Measurements from ENCODE around the gene GCFC2. TPM values are rescaled to one million over a fixed set of nuclear protein-coding genes. Genes with fewer than 3 reads are reported as not detected.

Gene GCFC2
- total and polyA plus RNA-seq, 8 donors, result 9.3 to 112 (median 18.5) TPM

DNA sequence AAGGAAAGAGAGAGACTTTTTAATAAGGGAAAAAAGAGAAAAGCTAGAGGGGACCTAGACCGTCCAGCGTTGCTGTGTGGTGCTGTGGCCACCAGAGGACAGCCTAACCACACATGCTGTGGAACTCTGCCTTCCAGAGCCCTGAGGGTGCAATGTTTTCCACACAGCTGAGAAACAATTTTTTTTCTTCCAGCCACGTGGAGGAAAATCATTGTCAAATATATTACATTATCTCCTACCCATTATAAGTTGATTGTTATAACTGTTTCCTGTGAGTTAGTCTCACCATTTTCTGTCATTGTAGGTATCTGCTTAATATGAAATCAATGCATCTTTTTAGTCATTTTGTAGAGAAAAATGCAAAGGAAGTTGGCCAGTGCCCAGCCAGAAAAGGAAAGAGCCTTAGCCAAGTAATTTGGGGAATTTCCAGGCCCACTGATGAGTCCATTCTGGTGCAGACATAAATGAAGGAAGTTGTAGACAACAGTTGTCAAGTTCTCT lies 70.0 kb downstream of the GCFC2 start:
- Histone ChIP-seq H3K4me3 (no peak overlapping the region), H3K27ac (peak overlapping the region in 1 of 5 donors; percentile 29), H3K36me3 (no peaks in the 10 kb centered on the region), H3K4me1 (peaks cover 0 to 6% (median 2%) of the 10 kb centered on the region in 4 donors), H3K27me3 (peaks cover 0 to 11% (median 0%) of the 10 kb centered on the region in 3 donors), H3K9me3 (no peaks in the 10 kb centered on the region)
- intact Hi-C loops (cut with DNase I; ENCODE audit: low total_unique reads), result no loop called here
- peak; percentile 65 to 89 for DNase-seq
- WGBS, 5 donors, result 0 to 2% (median 1%) methylated on average over 3 of the region's 3 CpGs
- TF ChIP-seq POLR2AphosphoS5 (IDR thresholded peaks at IDR 0.05) (no peak), EP300 (IDR thresholded peaks at IDR 0.05) (no peak), POLR2A (IDR thresholded peaks at IDR 0.05) (no peak)
- TF ChIP-seq, protein P1, sequence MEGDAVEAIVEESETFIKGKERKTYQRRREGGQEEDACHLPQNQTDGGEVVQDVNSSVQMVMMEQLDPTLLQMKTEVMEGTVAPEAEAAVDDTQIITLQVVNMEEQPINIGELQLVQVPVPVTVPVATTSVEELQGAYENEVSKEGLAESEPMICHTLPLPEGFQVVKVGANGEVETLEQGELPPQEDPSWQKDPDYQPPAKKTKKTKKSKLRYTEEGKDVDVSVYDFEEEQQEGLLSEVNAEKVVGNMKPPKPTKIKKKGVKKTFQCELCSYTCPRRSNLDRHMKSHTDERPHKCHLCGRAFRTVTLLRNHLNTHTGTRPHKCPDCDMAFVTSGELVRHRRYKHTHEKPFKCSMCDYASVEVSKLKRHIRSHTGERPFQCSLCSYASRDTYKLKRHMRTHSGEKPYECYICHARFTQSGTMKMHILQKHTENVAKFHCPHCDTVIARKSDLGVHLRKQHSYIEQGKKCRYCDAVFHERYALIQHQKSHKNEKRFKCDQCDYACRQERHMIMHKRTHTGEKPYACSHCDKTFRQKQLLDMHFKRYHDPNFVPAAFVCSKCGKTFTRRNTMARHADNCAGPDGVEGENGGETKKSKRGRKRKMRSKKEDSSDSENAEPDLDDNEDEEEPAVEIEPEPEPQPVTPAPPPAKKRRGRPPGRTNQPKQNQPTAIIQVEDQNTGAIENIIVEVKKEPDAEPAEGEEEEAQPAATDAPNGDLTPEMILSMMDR (IDR thresholded peaks at IDR 0.05), result peak in 5 of 7 experiments; percentile 75 to 95 (median 89)

DNA sequence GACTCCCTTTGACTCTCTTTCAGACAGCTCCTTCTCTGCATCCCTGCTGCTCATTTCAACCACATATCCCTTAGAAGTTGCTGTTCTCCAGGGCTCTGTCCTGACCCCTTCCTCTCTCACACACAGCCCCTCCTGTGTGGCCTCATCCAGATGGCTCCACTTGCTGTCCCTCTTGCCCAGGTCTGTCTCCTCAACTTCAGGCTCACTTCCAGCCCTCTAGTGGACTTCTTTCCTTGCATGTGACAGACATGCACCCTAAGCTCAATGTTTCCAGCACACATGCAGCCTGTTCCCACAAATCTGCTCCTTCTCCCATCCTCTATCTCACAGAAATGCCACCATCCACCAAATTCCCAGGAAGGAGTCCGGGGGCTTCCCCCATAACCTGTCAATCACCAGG lies 73.1 kb downstream of the GCFC2 start:
- WGBS, 5 donors, result 46 to 90% (median 73%) methylated on average over 1 of the region's 1 CpG
- H3K9me3 ChIP-seq, result no peaks in the 10 kb centered on the region
- H3K27me3 ChIP-seq, result peaks cover 0 to 11% (median 0%) of the 10 kb centered on the region in 3 donors
- H3K4me3 ChIP-seq, result no peak overlapping the region
- intact Hi-C loops (cut with DNase I; ENCODE audit: low total_unique reads), result no loop called here
- H3K36me3 ChIP-seq, result no peaks in the 10 kb centered on the region
- DNase-seq, result no peak
- TF ChIP-seq, protein P1 (IDR thresholded peaks at IDR 0.05), result no peak
- TF ChIP-seq EP300 (IDR thresholded peaks at IDR 0.05) (no peak), POLR2AphosphoS5 (IDR thresholded peaks at IDR 0.05) (no peak), POLR2A (IDR thresholded peaks at IDR 0.05) (no peak)
- H3K27ac ChIP-seq, result no peak overlapping the region
- H3K4me1 ChIP-seq, result peaks cover 0 to 6% (median 2%) of the 10 kb centered on the region in 4 donors

DNA sequence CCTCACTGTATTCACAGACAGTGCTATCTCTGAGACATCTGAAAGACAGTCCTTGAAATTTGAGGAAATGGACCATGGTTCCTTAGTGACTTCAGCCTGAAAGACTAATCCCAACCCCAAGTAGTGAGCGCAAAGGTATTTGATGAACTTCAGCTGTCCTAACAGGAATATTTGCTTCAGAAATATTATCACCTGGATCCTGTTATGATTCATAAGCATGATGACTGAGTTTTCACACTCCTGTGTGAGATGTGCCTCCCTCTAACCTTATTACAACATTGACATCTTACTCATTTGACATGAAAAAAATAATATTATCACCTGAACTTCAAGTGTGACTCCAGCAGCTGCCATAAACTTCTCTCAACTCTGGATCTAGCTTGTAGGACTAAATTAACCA lies 75.8 kb downstream of the GCFC2 start:
- H3K4me3 ChIP-seq, result no peak overlapping the region
- intact Hi-C loops (cut with DNase I; ENCODE audit: low total_unique reads), result no loop called here
- no peak overlapping the region for H3K27ac ChIP-seq
- peaks cover 0 to 17% (median 0%) of the 10 kb centered on the region in 3 donors for H3K27me3 ChIP-seq
- no peaks in the 10 kb centered on the region for H3K4me1 ChIP-seq
- 9 to 93% (median 48%) methylated on average over 1 of the region's 1 CpG for WGBS, 5 donors
- TF ChIP-seq POLR2A (IDR thresholded peaks at IDR 0.05) (no peak), EP300 (IDR thresholded peaks at IDR 0.05) (no peak), POLR2AphosphoS5 (IDR thresholded peaks at IDR 0.05) (no peak)
- TF ChIP-seq, protein P1 (IDR thresholded peaks at IDR 0.05), result no peak
- no peaks in the 10 kb centered on the region for H3K36me3 ChIP-seq
- DNase-seq, result no peak
- no peaks in the 10 kb centered on the region for H3K9me3 ChIP-seq

DNA sequence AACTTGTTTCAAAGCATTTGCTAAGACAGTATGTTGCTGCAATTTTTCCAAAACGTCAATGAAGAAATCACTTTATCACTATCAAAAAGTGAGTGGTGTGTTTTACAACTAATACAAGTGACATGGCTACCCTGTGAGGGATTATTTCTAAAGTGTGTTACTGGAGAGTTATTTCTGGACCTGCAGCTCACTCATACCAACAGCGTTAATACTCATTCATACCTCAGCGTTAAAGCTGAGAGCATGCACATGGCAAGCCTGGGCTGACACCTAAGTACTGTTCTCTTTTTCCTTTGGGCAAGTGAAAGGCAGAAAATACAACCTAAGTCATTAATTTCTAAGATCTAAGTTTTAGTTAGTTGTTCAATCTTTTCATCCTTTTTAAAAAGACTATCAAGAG lies 77.1 kb downstream of the GCFC2 start:
- 64 to 85% (median 69%) methylated on average over 3 of the region's 3 CpGs for WGBS, 5 donors
- intact Hi-C loops (cut with DNase I; ENCODE audit: low total_unique reads), result no loop called here
- no peak overlapping the region for H3K4me3 ChIP-seq
- peaks cover 0 to 22% (median 0%) of the 10 kb centered on the region in 3 donors for H3K27me3 ChIP-seq
- H3K27ac ChIP-seq, result no peak overlapping the region
- H3K4me1 ChIP-seq, result no peaks in the 10 kb centered on the region
- H3K36me3 ChIP-seq, result no peaks in the 10 kb centered on the region
- no peak for DNase-seq
- TF ChIP-seq, protein P1 (IDR thresholded peaks at IDR 0.05), result no peak
- TF ChIP-seq POLR2AphosphoS5 (IDR thresholded peaks at IDR 0.05) (no peak), EP300 (IDR thresholded peaks at IDR 0.05) (no peak), POLR2A (IDR thresholded peaks at IDR 0.05) (no peak)
- H3K9me3 ChIP-seq, result no peaks in the 10 kb centered on the region

Measured in stomach (tissue), 9 donors.